Occipital lobe (tissue), 2 donors: ENCODE measurements around the gene MMP24OS. TPM values are rescaled to one million over a fixed set of nuclear protein-coding genes. Genes with fewer than 3 reads are reported as not detected.

ENCODE experiments used
- DNase-seq: peaks from one replicate; lab custom pipeline; 2025; lab: John Stamatoyannopoulos, UW
- total RNA-seq: library from RNA; depleted of rRNA; stranded (reverse); fragments of >200 nt; gene quantifications from one replicate; pipeline ENCODE4 v1.2.3, GENCODE V29; 2014

MMP24OS gene
- total RNA-seq, 1 donor from 2014 or later: 1.9 TPM

- DNase-seq: no peak
Observed at GRCh38 chr20:35291654-35292503, 14.0 kb upstream of the MMP24OS start, which contains the start of gene FAM83C. TSS of gene FAM83C (minus strand) at chr20:35292425. CDS start at chr20:35292304, 121 bp downstream.

GRCh38 chr20:35290887-35291417 lies 13.0 kb upstream of the MMP24OS start:
- no peak for DNase-seq

GRCh38 chr20:35290186-35290886 lies 12.4 kb upstream of the MMP24OS start:
- DNase-seq: no peak

GRCh38 chr20:35288325-35289060 lies 10.6 kb upstream of the MMP24OS start:
- no peak for DNase-seq

GRCh38 chr20:35287509-35288324 lies 9.8 kb upstream of the MMP24OS start:
- DNase-seq: no peak

- no peak for DNase-seq
Observed at GRCh38 chr20:35286899-35287508, 9.1 kb upstream of the MMP24OS start.

GRCh38 chr20:35286077-35286898 lies 8.4 kb upstream of the MMP24OS start:
- no peak for DNase-seq

GRCh38 chr20:35285806-35286076 lies 7.8 kb upstream of the MMP24OS start:
- DNase-seq: no peak

- no peak for DNase-seq
Observed at GRCh38 chr20:35284992-35285805, 7.3 kb upstream of the MMP24OS start.

GRCh38 chr20:35284267-35284991 lies 6.5 kb upstream of the MMP24OS start, which contains the start of gene EIF6:
TSS of gene EIF6 (minus strand) at chr20:35284772. CDS start at chr20:35284487, 285 bp downstream.
- DNase-seq: peak; percentile 81

GRCh38 chr20:35283441-35284266 lies 5.7 kb upstream of the MMP24OS start:
- DNase-seq: no peak

- no peak for DNase-seq
Observed at GRCh38 chr20:35281506-35282101, 3.7 kb upstream of the MMP24OS start.

GRCh38 chr20:35280523-35280922 lies 2.6 kb upstream of the MMP24OS start:
- no peak for DNase-seq

- DNase-seq: no peak
Observed at GRCh38 chr20:35279533-35280174, 1.7 kb upstream of the MMP24OS start.

- no peak for DNase-seq
Observed at GRCh38 chr20:35279040-35279439, 1.1 kb upstream of the MMP24OS start.

GRCh38 chr20:35277127-35277526 lies 795 bp downstream of the MMP24OS start:
- no peak for DNase-seq
